GM21717 (cell line): ENCODE results near the gene MIEN1.
"Not testable (repeated sequence)": the region's sequence is repeated elsewhere in the genome, so short reads cannot be mapped to it uniquely, and the experiment has no call there.

Experiments used
- ATAC-seq: cut with Tn5 transposase; IDR thresholded peaks from one replicate; pipeline ENCODE4 v1.9.1; 2021; ENCODE audit warnings: mild to moderate bottlenecking, moderate library complexity; ENCODE audit not compliant: unreplicated experiment

Gene MIEN1

GRCh38 chr17:39756380-39757079 is 26.2 kb upstream of the MIEN1 start:
- ATAC-seq = no peak

- ATAC-seq = no peak
Observed at GRCh38 chr17:39755554-39756379, 25.4 kb upstream of the MIEN1 start.

GRCh38 chr17:39754958-39755553 is 24.7 kb upstream of the MIEN1 start:
- ATAC-seq = no peak

GRCh38 chr17:39754161-39754957 is 24.0 kb upstream of the MIEN1 start:
- ATAC-seq = peak; percentile 52

- ATAC-seq = peak; percentile 17
Observed at GRCh38 chr17:39753514-39754160, 23.3 kb upstream of the MIEN1 start.

- no peak for ATAC-seq
Observed at GRCh38 chr17:39752241-39752881, 22.0 kb upstream of the MIEN1 start.

- ATAC-seq = no peak
Observed at GRCh38 chr17:39751637-39752036, 21.3 kb upstream of the MIEN1 start.

GRCh38 chr17:39751016-39751543 is 20.7 kb upstream of the MIEN1 start:
- no peak for ATAC-seq

GRCh38 chr17:39750131-39751015 is 20.0 kb upstream of the MIEN1 start:
- ATAC-seq = no peak

GRCh38 chr17:39748444-39749034 is 18.2 kb upstream of the MIEN1 start:
- ATAC-seq = not testable (repeated sequence)

- no peak for ATAC-seq
Observed at GRCh38 chr17:39747745-39748144, 17.4 kb upstream of the MIEN1 start.

GRCh38 chr17:39746145-39746461 is 15.8 kb upstream of the MIEN1 start:
- ATAC-seq = no peak

- no peak for ATAC-seq
Observed at GRCh38 chr17:39745335-39746144, 15.2 kb upstream of the MIEN1 start.

- ATAC-seq = no peak
Observed at GRCh38 chr17:39744836-39745215, 14.5 kb upstream of the MIEN1 start.

GRCh38 chr17:39744075-39744835 is 13.9 kb upstream of the MIEN1 start:
- ATAC-seq = no peak

GRCh38 chr17:39742856-39743436 is 12.6 kb upstream of the MIEN1 start:
- no peak for ATAC-seq
